Measurements from ENCODE around the gene ITGA1. TPM values are rescaled to one million over a fixed set of nuclear protein-coding genes. Genes with fewer than 3 reads are reported as not detected.
"Not testable (repeated sequence)": the region's sequence is repeated elsewhere in the genome, so short reads cannot be mapped to it uniquely, and the experiment has no call there.

ITGA1 gene
- total RNA-seq, 3 donors from 2014 or later: 26.2 to 49.2 (median 36.6) TPM

GRCh38 chr5:52863715-52864290, 76.1 kb downstream of the ITGA1 start:
- Histone ChIP-seq H3K4me1 (no peaks in the 10 kb centered on the region), H3K4me3 (no peak overlapping the region), H3K9me3 (no peaks in the 10 kb centered on the region), H3K36me3 (no peaks in the 10 kb centered on the region), H3K27me3 (no peaks in the 10 kb centered on the region), H3K27ac (peak overlapping the region; percentile 13 to 58)
- intact Hi-C loops (cut with DNase I; ENCODE audit: low total_unique reads): loop anchor here (2.0 kb wide), 1 partner anchor 41 kb away; no protein-coding TSS in a partner anchor
- DNase-seq (ENCODE audit: low spot score in 2 of 2): no peak
- TF ChIP-seq POLR2A (IDR thresholded peaks at IDR 0.05) (no peak), CTCF (IDR thresholded peaks at IDR 0.05) (no peak), POLR2AphosphoS5 (IDR thresholded peaks at IDR 0.05) (no peak)

- intact Hi-C loops (cut with DNase I; ENCODE audit: low total_unique reads): no loop called here
- Histone ChIP-seq H3K36me3 (no peaks in the 10 kb centered on the region), H3K27ac (no peak overlapping the region), H3K4me3 (no peak overlapping the region), H3K27me3 (no peaks in the 10 kb centered on the region), H3K9me3 (no peaks in the 10 kb centered on the region), H3K4me1 (no peaks in the 10 kb centered on the region)
- no peak for DNase-seq (ENCODE audit: low spot score in 2 of 2)
- no peak for TF ChIP-seq POLR2A (IDR thresholded peaks at IDR 0.05)
- no peak for TF ChIP-seq CTCF (IDR thresholded peaks at IDR 0.05)
- no peak for TF ChIP-seq POLR2AphosphoS5 (IDR thresholded peaks at IDR 0.05)
Measured at GRCh38 chr5:52864371-52864770, 76.7 kb downstream of the ITGA1 start.

GRCh38 chr5:52864884-52865283, 77.2 kb downstream of the ITGA1 start:
- TF ChIP-seq POLR2AphosphoS5 (IDR thresholded peaks at IDR 0.05) (no peak), CTCF (IDR thresholded peaks at IDR 0.05) (no peak), POLR2A (IDR thresholded peaks at IDR 0.05) (no peak)
- no peak for DNase-seq (ENCODE audit: low spot score in 2 of 2)
- no peak overlapping the region for H3K27ac ChIP-seq
- H3K27me3 ChIP-seq: no peaks in the 10 kb centered on the region
- H3K9me3 ChIP-seq: no peaks in the 10 kb centered on the region
- intact Hi-C loops (cut with DNase I; ENCODE audit: low total_unique reads): no loop called here
- H3K4me1 ChIP-seq: no peaks in the 10 kb centered on the region
- no peak overlapping the region for H3K4me3 ChIP-seq
- no peaks in the 10 kb centered on the region for H3K36me3 ChIP-seq

- H3K36me3 ChIP-seq; DNase-seq (ENCODE audit: low spot score in 2 of 2); H3K9me3 ChIP-seq; H3K4me3 ChIP-seq; H3K27ac ChIP-seq; H3K4me1 ChIP-seq; intact Hi-C loops (cut with DNase I; ENCODE audit: low total_unique reads); H3K27me3 ChIP-seq: not testable (repeated sequence)
Measured at GRCh38 chr5:52865991-52866390, 78.3 kb downstream of the ITGA1 start.

- H3K27ac ChIP-seq: no peak overlapping the region
- no peaks in the 10 kb centered on the region for H3K36me3 ChIP-seq
- no peak overlapping the region for H3K4me3 ChIP-seq
- H3K9me3 ChIP-seq: no peaks in the 10 kb centered on the region
- no peak for TF ChIP-seq CTCF (IDR thresholded peaks at IDR 0.05)
- H3K4me1 ChIP-seq: no peaks in the 10 kb centered on the region
- intact Hi-C loops (cut with DNase I; ENCODE audit: low total_unique reads): no loop called here
- no peaks in the 10 kb centered on the region for H3K27me3 ChIP-seq
- no peak for DNase-seq (ENCODE audit: low spot score in 2 of 2)
Measured at GRCh38 chr5:52867809-52868208, 80.1 kb downstream of the ITGA1 start.

GRCh38 chr5:52868417-52868816, 80.7 kb downstream of the ITGA1 start:
- no peaks in the 10 kb centered on the region for H3K27me3 ChIP-seq
- intact Hi-C loops (cut with DNase I; ENCODE audit: low total_unique reads): no loop called here
- no peaks in the 10 kb centered on the region for H3K36me3 ChIP-seq
- H3K9me3 ChIP-seq: no peaks in the 10 kb centered on the region
- DNase-seq (ENCODE audit: low spot score in 2 of 2): no peak
- no peaks in the 10 kb centered on the region for H3K4me1 ChIP-seq
- TF ChIP-seq POLR2A (IDR thresholded peaks at IDR 0.05): no peak
- no peak for TF ChIP-seq CTCF (IDR thresholded peaks at IDR 0.05)
- TF ChIP-seq POLR2AphosphoS5 (IDR thresholded peaks at IDR 0.05): no peak
- H3K4me3 ChIP-seq: no peak overlapping the region
- H3K27ac ChIP-seq: no peak overlapping the region

Measured in breast epithelium (tissue), 4 donors.